Loucy (cell line): ENCODE results near the gene LLGL2.

Experiments
- H2AFZ ChIP-seq: fragments of 200-600 bp; sonication (generic); 2 replicates; pipeline ENCODE4 v1.6.0; 2016; ENCODE audit warnings: antibody characterized with exemption, mild to moderate bottlenecking, low read length, moderate library complexity
- H3F3A ChIP-seq: fragments of 200-600 bp; 2 replicates; pipeline ENCODE4 v1.6.0; 2016; ENCODE audit warnings: antibody characterized with exemption, low read depth, mild to moderate bottlenecking
- H3K27me3 ChIP-seq: fragments of 200-600 bp; sonication (generic); 2 replicates; pipeline ENCODE4 v1.6.1; 2014; ENCODE audit warnings: low read length, mild to moderate bottlenecking; ENCODE audit not compliant: insufficient read depth, poor library complexity, severe bottlenecking
- H3K36me3 ChIP-seq: fragments of 200-600 bp; sonication (generic); 2 replicates; pipeline ENCODE4 v1.6.1; 2016; ENCODE audit warnings: low read length; ENCODE audit not compliant: insufficient read depth
- H3K4me1 ChIP-seq: fragments of 200-600 bp; sonication (generic); 2 replicates; pipeline ENCODE4 v1.5.1; 2014; ENCODE audit warnings: low read length, mild to moderate bottlenecking; ENCODE audit not compliant: insufficient read depth, poor library complexity, severe bottlenecking
- H3K4me2 ChIP-seq: fragments of 200-600 bp; sonication (generic); 2 replicates; pipeline ENCODE4 v1.6.0; 2014; ENCODE audit warnings: antibody characterized with exemption, low read length, low read depth, mild to moderate bottlenecking; ENCODE audit not compliant: poor library complexity, severe bottlenecking
- H3K4me3 ChIP-seq: fragments of 200-600 bp; sonication (generic); 2 replicates; pipeline ENCODE4 v1.5.1; 2014; ENCODE audit warnings: low read length, mild to moderate bottlenecking, mixed read lengths; ENCODE audit not compliant: poor library complexity, severe bottlenecking
- H3K79me2 ChIP-seq: fragments of 200-600 bp; sonication (generic); 2 replicates; pipeline ENCODE4 v1.6.1; 2014; ENCODE audit warnings: low read length; ENCODE audit not compliant: insufficient read depth
- H3K9ac ChIP-seq: fragments of 200-600 bp; sonication (generic); 2 replicates; pipeline ENCODE4 v1.6.0; 2014; ENCODE audit warnings: mild to moderate bottlenecking, low read depth, low read length, moderate library complexity; ENCODE audit not compliant: poor library complexity, severe bottlenecking
- H3K9me2 ChIP-seq: fragments of 200-600 bp; sonication (generic); replicated peaks from 2 replicates; pipeline ENCODE4 v1.6.1; 2016; ENCODE audit warnings: low read depth, low read length, mixed read lengths
- H3K9me3 ChIP-seq: fragments of 200-600 bp; sonication (generic); 2 replicates; pipeline ENCODE4 v1.6.1; 2014; ENCODE audit warnings: mild to moderate bottlenecking, antibody characterized with exemption, low read length, low read depth; ENCODE audit not compliant: insufficient read depth
- H4K20me1 ChIP-seq: fragments of 200-600 bp; sonication (generic); 2 replicates; pipeline ENCODE4 v1.6.0; 2014; ENCODE audit warnings: antibody characterized with exemption, low read length, mild to moderate bottlenecking; ENCODE audit not compliant: insufficient read depth, poor library complexity, severe bottlenecking
- CTCF ChIP-seq: fragments of 200-600 bp; sonication (generic); conservative IDR thresholded peaks from 2 replicates; pipeline ENCODE4 v1.5.1; 2014; ENCODE audit warnings: mild to moderate bottlenecking, antibody characterized with exemption, low read length
- EZH2phosphoT487 ChIP-seq: fragments of 200-600 bp; IDR thresholded peaks from 2 replicates; pipeline ENCODE4 v1.6.1; 2018; ENCODE audit warnings: antibody characterized with exemption, mild to moderate bottlenecking, moderate library complexity, borderline replicate concordance

The LLGL2 gene

GRCh38 chr17:75617675-75618074, 92.2 kb downstream of the LLGL2 start:
- Histone ChIP-seq H3K79me2 (no peaks in the 10 kb centered on the region), H3K4me1 (peaks cover 7% of the 10 kb centered on the region), H3K27me3 (no peaks in the 10 kb centered on the region), H3F3A (no peaks in the 10 kb centered on the region), H3K36me3 (no peaks in the 10 kb centered on the region), H3K9me2 (no peaks in the 10 kb centered on the region), H3K4me2 (no peak overlapping the region), H3K9ac (no peak overlapping the region), H3K4me3 (no peak overlapping the region), H4K20me1 (no peaks in the 10 kb centered on the region), H2AFZ (no peak overlapping the region), H3K9me3 (no peaks in the 10 kb centered on the region)
- TF ChIP-seq CTCF = no peak
- TF ChIP-seq EZH2phosphoT487 = no peak

- Histone ChIP-seq H4K20me1 (no peaks in the 10 kb centered on the region), H2AFZ (no peak overlapping the region), H3K9ac (no peak overlapping the region)
Observed at GRCh38 chr17:75619506-75620431, 94.3 kb downstream of the LLGL2 start.

GRCh38 chr17:75621489-75621888, 96.0 kb downstream of the LLGL2 start:
- Histone ChIP-seq H3K9ac (no peak overlapping the region), H3F3A (no peaks in the 10 kb centered on the region), H3K36me3 (no peaks in the 10 kb centered on the region), H3K9me2 (no peaks in the 10 kb centered on the region), H3K4me1 (peaks cover 2% of the 10 kb centered on the region), H3K4me3 (no peak overlapping the region), H3K4me2 (no peak overlapping the region), H3K79me2 (no peaks in the 10 kb centered on the region), H4K20me1 (no peaks in the 10 kb centered on the region), H3K27me3 (no peaks in the 10 kb centered on the region), H3K9me3 (no peaks in the 10 kb centered on the region), H2AFZ (no peak overlapping the region)
- TF ChIP-seq EZH2phosphoT487 (no peak), CTCF (no peak)

More at GRCh38 chr17:75619506-75620431, 94.3 kb downstream of the LLGL2 start:
- Histone ChIP-seq H3K4me1 (peaks cover 7% of the 10 kb centered on the region), H3K36me3 (no peaks in the 10 kb centered on the region), H3K9me3 (no peaks in the 10 kb centered on the region), H3K79me2 (no peaks in the 10 kb centered on the region), H3K27me3 (no peaks in the 10 kb centered on the region), H3K9me2 (no peaks in the 10 kb centered on the region), H3K4me2 (no peak overlapping the region), H3K4me3 (no peak overlapping the region), H3F3A (no peaks in the 10 kb centered on the region)
- TF ChIP-seq CTCF (peak; percentile 63), EZH2phosphoT487 (no peak)
